ENCODE results near the gene SYVN1.
A peak's percentile ranks its signal among the peaks of the same experiment; 100 is the strongest.

Gene SYVN1

GRCh38 chr11:65117206-65118096 is 16.9 kb downstream of the SYVN1 start, which contains the start of gene ZNHIT2:
Gene ZNHIT2 (minus strand): TSS chr11:65117701. CDS start chr11:65117653, 48 bp downstream.
- in situ Hi-C loops (cut with HindIII; ENCODE audit: low pct_ligation_motif_present, low pct_unique_long_range_greater_than_20kb, low sequenced_read_pairs): no loop called here

GRCh38 chr11:65116370-65117205 is 17.7 kb downstream of the SYVN1 start:
- in situ Hi-C loops (cut with HindIII; ENCODE audit: low pct_ligation_motif_present, low pct_unique_long_range_greater_than_20kb, low sequenced_read_pairs): no loop called here

More at GRCh38 chr11:65117206-65118096, 16.9 kb downstream of the SYVN1 start, which contains the start of gene ZNHIT2:
- DNase-seq: peak; percentile 97

GRCh38 chr11:65115361-65116082 is 18.8 kb downstream of the SYVN1 start:
- no peak for DNase-seq
- in situ Hi-C loops (cut with HindIII; ENCODE audit: low pct_ligation_motif_present, low pct_unique_long_range_greater_than_20kb, low sequenced_read_pairs): no loop called here

More at GRCh38 chr11:65116370-65117205, 17.7 kb downstream of the SYVN1 start:
- peak; percentile 22 for DNase-seq

GRCh38 chr11:65114538-65115171 is 19.7 kb downstream of the SYVN1 start:
- DNase-seq: no peak
- in situ Hi-C loops (cut with HindIII; ENCODE audit: low pct_ligation_motif_present, low pct_unique_long_range_greater_than_20kb, low sequenced_read_pairs): no loop called here

- DNase-seq: no peak
- in situ Hi-C loops (cut with HindIII; ENCODE audit: low pct_ligation_motif_present, low pct_unique_long_range_greater_than_20kb, low sequenced_read_pairs): no loop called here
These were observed 20.5 kb downstream of the SYVN1 start for GRCh38 chr11:65113839-65114238.

- DNase-seq: peak; percentile 52
- in situ Hi-C loops (cut with HindIII; ENCODE audit: low pct_ligation_motif_present, low pct_unique_long_range_greater_than_20kb, low sequenced_read_pairs): no loop called here
These were observed 21.0 kb downstream of the SYVN1 start for GRCh38 chr11:65113361-65113756.

- in situ Hi-C loops (cut with HindIII; ENCODE audit: low pct_ligation_motif_present, low pct_unique_long_range_greater_than_20kb, low sequenced_read_pairs): no loop called here
- peak; percentile 40 for DNase-seq
These were observed 21.6 kb downstream of the SYVN1 start for GRCh38 chr11:65112546-65113360.

GRCh38 chr11:65111744-65112545 is 22.4 kb downstream of the SYVN1 start, which contains the start of gene TM7SF2:
Gene TM7SF2 (plus strand): TSS chr11:65111872. CDS start chr11:65112016, 144 bp downstream.
- peak; percentile 94 for DNase-seq
- in situ Hi-C loops (cut with HindIII; ENCODE audit: low pct_ligation_motif_present, low pct_unique_long_range_greater_than_20kb, low sequenced_read_pairs): no loop called here

GRCh38 chr11:65111159-65111743 is 23.1 kb downstream of the SYVN1 start:
- in situ Hi-C loops (cut with HindIII; ENCODE audit: low pct_ligation_motif_present, low pct_unique_long_range_greater_than_20kb, low sequenced_read_pairs): no loop called here

GRCh38 chr11:65110354-65110861 is 23.9 kb downstream of the SYVN1 start:
- DNase-seq: peak; percentile 76
- in situ Hi-C loops (cut with HindIII; ENCODE audit: low pct_ligation_motif_present, low pct_unique_long_range_greater_than_20kb, low sequenced_read_pairs): no loop called here

More at GRCh38 chr11:65111159-65111743, 23.1 kb downstream of the SYVN1 start:
- no peak for DNase-seq

- no peak for DNase-seq
- in situ Hi-C loops (cut with HindIII; ENCODE audit: low pct_ligation_motif_present, low pct_unique_long_range_greater_than_20kb, low sequenced_read_pairs): no loop called here
These were observed 24.8 kb downstream of the SYVN1 start for GRCh38 chr11:65109231-65110198.

- DNase-seq: no peak
- in situ Hi-C loops (cut with HindIII; ENCODE audit: low pct_ligation_motif_present, low pct_unique_long_range_greater_than_20kb, low sequenced_read_pairs): no loop called here
These were observed 25.7 kb downstream of the SYVN1 start for GRCh38 chr11:65108469-65109123.

GRCh38 chr11:65107751-65108468 is 26.4 kb downstream of the SYVN1 start:
- in situ Hi-C loops (cut with HindIII; ENCODE audit: low pct_ligation_motif_present, low pct_unique_long_range_greater_than_20kb, low sequenced_read_pairs): no loop called here
- no peak for DNase-seq

- in situ Hi-C loops (cut with HindIII; ENCODE audit: low pct_ligation_motif_present, low pct_unique_long_range_greater_than_20kb, low sequenced_read_pairs): no loop called here
- no peak for DNase-seq
These were observed 27.2 kb downstream of the SYVN1 start for GRCh38 chr11:65107078-65107477.
